Pancreas (tissue), 10 donors: Measurements from ENCODE around the gene DDX54. TPM values are rescaled to one million over a fixed set of nuclear protein-coding genes. Genes with fewer than 3 reads are reported as not detected.
"Not testable (repeated sequence)": the region's sequence is repeated elsewhere in the genome, so short reads cannot be mapped to it uniquely, and the experiment has no call there.

ENCODE experiments used
- ATAC-seq, 4 donors: fragments of 200-7000 bp; cut with Tn5 transposase; one replicate each; pipeline versions ENCODE4 v1.8.0 to v1.9.1; 2020; ENCODE audit warnings: mild to moderate bottlenecking in 4 of 4, moderate library complexity in 4 of 4
- DNase-seq, 6 donors: peaks; one replicate each; pipeline ENCODE4 v3.0.0-alpha.2; 2020
- FAIRE-seq: peaks from 2 replicates; lab custom pipeline; 2012; peaks lifted over from hg19 to GRCh38; lab: Jason Lieb, UNC
- H3K27ac ChIP-seq, 4 donors: fragments of 200-600 bp; sonication (generic); 1 replicate in 3 of 4; 2 replicates in 1 of 4; pipeline versions ENCODE4 v1.5.0 to v1.8.0; 2020
- H3K27me3 ChIP-seq, 4 donors: fragments of 200-600 bp; one replicate each; pipeline ENCODE4 v1.8.0; 2021
- H3K36me3 ChIP-seq, 3 donors: fragments of 200-600 bp; sonication (generic) in 1 of 3; one replicate each; pipeline versions ENCODE4 v1.5.0 to v1.8.0; 2020 to 2021
- H3K4me1 ChIP-seq, 3 donors: fragments of 200-600 bp; one replicate each; pipeline ENCODE4 v1.8.0; 2021
- H3K4me3 ChIP-seq, 4 donors: fragments of 200-600 bp; sonication (generic) in 2 of 4; one replicate each; pipeline versions ENCODE4 v1.5.0 to v1.8.0; 2020 to 2021
- H3K9me3 ChIP-seq, 4 donors: fragments of 200-600 bp; one replicate each; pipeline ENCODE4 v1.8.0; 2021
- CTCF ChIP-seq, 4 donors: fragments of 200-600 bp; sonication (generic) in 3 of 4; IDR thresholded peaks; one replicate each; pipeline versions ENCODE4 v1.5.0 to v1.8.0; 2021; ENCODE audit warnings: antibody characterized with exemption in 4 of 4
- WGBS, 2 donors: extraction: QIAGEN DNeasy Blood & Tissue Kit; methylation state at CpG; one replicate each; pipeline ENCODE4 v1.1.7; 2013; 5-methylcytosine and 5-hydroxymethylcytosine counted together
- intact Hi-C, 3 donors: fragments of 100-400 bp; cut with DNase I; formaldehyde crosslinking; loops; one replicate each; pipeline versions ENCODE4 v1.11.1 to v1.14.2; 2022
- polyA plus RNA-seq, 2 donors: library from polyadenylated mRNA; stranded (reverse); fragments of 200-250 nt; gene quantifications; one replicate each; pipeline ENCODE4 v1.2.3, GENCODE V29; 2013
- total RNA-seq, 6 donors: library from RNA; stranded (reverse); fragmentation: NEBNext Ultra II Directional in 4 of 6; extraction: Animal tissue kit (Norgen Biotek cat#: 25700) in 4 of 6; gene quantifications; one replicate each; pipeline versions ENCODE4 v1.2.1 to v1.2.4, GENCODE V29; 2021 to 2023
- donor health status: healthy with polysubstance abuse.
- donor health status: DM: no; HTN: no; CAD: no; lungs with moderate emphysema.
- donor health status: DM: no; HTN: no; CAD: no.
- donor health status: control.
- donor health status: control.
- donor health status: Bipolar disorder and iron deficiency.
- donor health status: DM: yes; HTN: yes; CAD: no.
- donor health status: DM: no; HTN: no; CAD: no.
- donor health status: DM: no; HTN: no; CAD: no.
- donor health status: DM: yes; HTN: yes; CAD: no.

DDX54 gene
- total and polyA plus RNA-seq, 8 donors = 30.0 to 71.4 (median 54.6) TPM

- Histone ChIP-seq H3K9me3 (no peaks in the 10 kb centered on the region), H3K27me3 (no peaks in the 10 kb centered on the region), H3K27ac (no peak overlapping the region), H3K36me3 (no peaks in the 10 kb centered on the region), H3K4me3 (no peak overlapping the region), H3K4me1 (no peaks in the 10 kb centered on the region)
- ATAC-seq (no peak), DNase-seq (peak in 1 of 6 donors; percentile 9), FAIRE-seq (no peak)
- 66 to 76% methylated on average over 3 of the region's 3 CpGs for WGBS, 2 donors
- intact Hi-C loops = no loop called here
- no peak for TF ChIP-seq CTCF (IDR thresholded peaks at IDR 0.05)
These were observed 64.5 kb downstream of the DDX54 start for GRCh38 chr12:113120670-113121370.

- H3K36me3 ChIP-seq = no peaks in the 10 kb centered on the region
- H3K27ac ChIP-seq = no peak overlapping the region
- DNase-seq (peak in 1 of 6 donors; percentile 15), ATAC-seq (no peak), FAIRE-seq (no peak)
- no peaks in the 10 kb centered on the region for H3K9me3 ChIP-seq
- WGBS, 2 donors = 40 to 42% methylated on average over 4 of the region's 4 CpGs
- TF ChIP-seq CTCF (IDR thresholded peaks at IDR 0.05) = no peak
- no peaks in the 10 kb centered on the region for H3K27me3 ChIP-seq
- intact Hi-C loops = no loop called here
- no peak overlapping the region for H3K4me3 ChIP-seq
- no peaks in the 10 kb centered on the region for H3K4me1 ChIP-seq
These were observed 65.2 kb downstream of the DDX54 start for GRCh38 chr12:113119980-113120669.

GRCh38 chr12:113118142-113118541, 67.1 kb downstream of the DDX54 start:
- Histone ChIP-seq H3K9me3 (no peaks in the 10 kb centered on the region), H3K4me3 (no peak overlapping the region), H3K36me3 (no peaks in the 10 kb centered on the region), H3K27ac (no peak overlapping the region), H3K27me3 (no peaks in the 10 kb centered on the region), H3K4me1 (no peaks in the 10 kb centered on the region)
- no peak for TF ChIP-seq CTCF (IDR thresholded peaks at IDR 0.05)
- ATAC-seq = no peak
- no peak for FAIRE-seq
- intact Hi-C loops = no loop called here
- DNase-seq = no peak
- WGBS, 2 donors = 96 to 100% methylated on average over 1 of the region's 1 CpG

- H3K9me3 ChIP-seq, intact Hi-C loops, H3K4me3 ChIP-seq, H3K36me3 ChIP-seq, H3K4me1 ChIP-seq, FAIRE-seq, H3K27me3 ChIP-seq, ATAC-seq, H3K27ac ChIP-seq: not testable (repeated sequence)
- 77% methylated on average over 8 of the region's 8 CpGs for WGBS, 2 donors
- peak in 1 of 6 donors; percentile 1 for DNase-seq
These were observed 67.6 kb downstream of the DDX54 start for GRCh38 chr12:113117684-113118083.

DNA sequence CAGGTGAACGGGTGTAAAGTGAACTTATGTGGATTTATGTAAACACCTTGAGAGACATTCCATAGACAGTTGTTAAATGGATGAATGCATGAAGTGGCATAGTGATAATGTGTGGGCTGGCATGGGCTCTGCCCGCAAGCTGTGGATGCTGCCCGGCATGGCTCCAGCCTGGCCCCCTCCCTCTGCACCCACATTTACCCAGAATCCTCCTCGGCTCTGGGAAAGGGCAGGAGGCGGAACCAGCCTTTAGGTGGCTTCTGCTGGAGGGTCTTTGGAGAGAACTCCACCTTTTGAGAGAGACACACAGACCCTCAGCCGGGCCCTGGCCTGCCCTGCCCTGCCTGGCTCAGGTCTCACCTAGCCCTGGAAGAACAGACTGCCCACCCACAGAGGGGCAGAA, 68.4 kb downstream of the DDX54 start:
- no peak for TF ChIP-seq CTCF (IDR thresholded peaks at IDR 0.05)
- no peak for ATAC-seq
- DNase-seq = no peak
- no peak for FAIRE-seq
- H3K4me1 ChIP-seq = no peaks in the 10 kb centered on the region
- intact Hi-C loops = no loop called here
- 65 to 69% methylated on average over 6 of the region's 6 CpGs for WGBS, 2 donors
- no peaks in the 10 kb centered on the region for H3K27me3 ChIP-seq
- no peaks in the 10 kb centered on the region for H3K36me3 ChIP-seq
- no peak overlapping the region for H3K27ac ChIP-seq
- H3K9me3 ChIP-seq = no peaks in the 10 kb centered on the region
- H3K4me3 ChIP-seq = no peak overlapping the region
